Stimulated activated CD8-positive, alpha-beta memory T cell treated with anti-CD3 and anti-CD28 coated beads, Interleukin-12 subunit alpha, Interleukin-12 subunit beta, amount 100 ng/mL, for 4 hours (primary cell): Measurements from ENCODE around the gene RAB11FIP5.
"Not testable (repeated sequence)": the region's sequence is repeated elsewhere in the genome, so short reads cannot be mapped to it uniquely, and the experiment has no call there.

ENCODE experiments used
- DNase-seq: peaks from one replicate; pipeline ENCODE4 v3.0.0-alpha.2; 2020; ENCODE audit warnings: low read depth

Gene RAB11FIP5

DNA sequence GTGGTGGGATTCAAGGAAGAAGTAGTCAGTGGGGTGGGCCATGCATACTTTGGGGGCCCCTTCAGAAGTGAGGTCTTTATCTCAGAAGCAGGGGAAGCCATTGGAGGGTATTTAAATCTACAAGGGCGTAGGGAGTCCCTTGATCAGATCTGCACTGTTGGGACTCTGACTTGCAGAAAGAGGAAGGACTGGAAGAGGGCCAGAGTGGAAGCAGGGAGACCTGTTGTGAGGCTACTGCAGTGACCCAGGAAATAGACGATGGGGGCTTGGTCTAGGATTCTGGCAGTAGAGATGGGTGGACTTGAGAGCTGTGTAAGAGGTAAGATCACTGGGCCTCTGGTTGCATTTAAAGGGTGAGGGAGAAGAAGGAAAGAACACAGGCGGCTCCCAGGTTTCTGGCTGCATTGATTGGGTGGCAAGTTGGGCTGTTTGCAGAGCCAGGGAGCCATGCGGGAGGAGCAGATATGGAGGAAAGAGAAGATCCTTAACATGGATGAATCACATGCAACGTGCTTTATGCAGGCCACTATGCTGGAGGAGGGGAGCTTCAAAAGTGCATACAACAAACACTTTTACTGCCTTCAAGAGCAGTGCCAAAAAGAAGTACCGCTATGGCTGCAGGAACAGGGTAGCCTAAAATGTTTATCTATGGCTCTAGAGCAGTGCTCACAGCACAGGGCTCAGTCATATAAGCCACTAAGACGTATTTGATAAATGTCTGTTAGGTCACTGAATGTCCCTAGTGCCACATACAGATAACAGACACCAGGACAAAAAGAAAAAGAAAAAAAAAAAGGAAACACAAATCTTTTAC is 43.5 kb downstream of the RAB11FIP5 start:
- no peak for DNase-seq

GRCh38 chr2:73068147-73068546 is 44.6 kb downstream of the RAB11FIP5 start:
- DNase-seq: no peak

DNA sequence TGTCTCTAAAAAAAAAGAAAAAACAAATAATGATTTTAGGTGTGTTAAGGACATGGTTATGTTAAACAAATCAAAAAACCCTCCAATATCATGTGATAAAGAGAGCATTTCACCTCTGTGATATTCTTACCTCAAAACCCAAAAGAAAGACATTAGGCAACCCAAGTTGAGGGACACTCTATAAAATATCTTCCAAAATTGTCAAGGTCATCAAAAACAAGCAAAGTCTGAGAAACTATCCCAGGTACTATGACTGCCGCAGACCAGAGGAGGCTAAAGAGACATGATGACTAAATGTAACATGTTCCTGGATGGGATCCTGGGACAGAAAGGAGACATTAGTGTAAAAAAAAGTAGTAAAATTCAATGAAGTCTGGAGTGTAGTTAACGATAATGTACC is 45.7 kb downstream of the RAB11FIP5 start:
- DNase-seq: no peak

- DNase-seq: not testable (repeated sequence)
Observed at GRCh38 chr2:73065070-73065469, 47.7 kb downstream of the RAB11FIP5 start.

- no peak for DNase-seq
Observed at GRCh38 chr2:73063909-73064875, 48.6 kb downstream of the RAB11FIP5 start.

GRCh38 chr2:73063472-73063871 is 49.3 kb downstream of the RAB11FIP5 start:
- DNase-seq: no peak

DNA sequence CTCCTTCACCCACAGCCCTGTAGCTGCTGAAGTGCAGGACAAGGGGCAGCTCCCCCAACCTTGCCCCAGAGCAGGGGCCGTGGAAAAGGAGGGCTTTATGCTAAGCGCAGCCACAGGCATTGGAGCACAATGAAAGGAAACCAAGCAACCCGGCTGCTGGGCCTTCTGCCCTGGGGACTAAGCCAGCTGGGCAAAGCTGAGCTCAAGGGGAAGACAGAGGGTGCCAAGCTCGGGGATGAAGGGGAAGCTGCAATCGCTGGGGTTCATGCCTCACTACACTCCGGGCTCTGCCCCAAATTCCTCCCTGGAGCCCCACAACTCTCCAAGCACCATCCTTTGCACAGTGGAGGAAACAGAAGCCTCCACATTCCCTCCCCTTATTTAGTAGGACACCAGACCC is 53.6 kb downstream of the RAB11FIP5 start:
- no peak for DNase-seq

- DNase-seq: no peak
Observed at GRCh38 chr2:73054980-73055379, 57.8 kb downstream of the RAB11FIP5 start.

DNA sequence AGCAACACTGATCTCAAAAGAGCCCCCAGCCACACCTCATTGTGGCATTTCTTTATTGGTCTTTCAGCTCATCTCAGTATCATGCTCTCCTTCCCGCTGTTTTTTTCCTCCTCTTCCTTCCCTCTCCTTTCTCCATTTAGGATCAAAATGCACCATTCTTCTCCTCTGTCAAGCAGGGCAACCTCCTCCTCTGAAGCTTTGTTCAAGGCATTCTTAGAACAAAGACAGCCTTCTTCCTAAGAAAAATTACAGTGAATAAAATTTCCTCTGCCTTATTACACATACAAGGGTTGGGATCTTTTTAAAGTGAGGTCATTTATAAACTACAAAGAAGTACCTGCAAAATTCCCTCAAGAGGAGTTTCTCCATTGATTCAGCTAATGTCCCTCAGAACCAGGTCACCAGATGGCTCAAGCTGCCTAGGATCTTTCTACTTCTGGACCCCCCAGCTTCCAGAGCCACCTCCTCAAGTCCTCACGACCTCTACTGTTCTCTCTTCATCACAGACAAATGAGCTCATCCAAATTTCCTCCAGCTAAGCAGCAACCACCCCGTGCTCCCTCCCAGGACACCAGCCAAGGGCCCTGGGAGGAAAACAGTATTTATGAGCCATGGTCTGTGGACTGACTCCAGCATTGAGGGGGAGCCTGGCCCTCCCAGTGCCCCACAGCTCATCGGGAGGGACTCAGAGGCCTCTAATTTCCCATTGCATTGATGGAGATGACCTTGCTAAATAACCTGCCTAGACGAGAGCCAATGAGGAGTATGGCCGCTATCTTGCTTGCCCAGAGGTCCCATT is 59.2 kb downstream of the RAB11FIP5 start:
- DNase-seq: no peak

- no peak for DNase-seq
Observed at GRCh38 chr2:73050121-73050545, 62.6 kb downstream of the RAB11FIP5 start.

DNA sequence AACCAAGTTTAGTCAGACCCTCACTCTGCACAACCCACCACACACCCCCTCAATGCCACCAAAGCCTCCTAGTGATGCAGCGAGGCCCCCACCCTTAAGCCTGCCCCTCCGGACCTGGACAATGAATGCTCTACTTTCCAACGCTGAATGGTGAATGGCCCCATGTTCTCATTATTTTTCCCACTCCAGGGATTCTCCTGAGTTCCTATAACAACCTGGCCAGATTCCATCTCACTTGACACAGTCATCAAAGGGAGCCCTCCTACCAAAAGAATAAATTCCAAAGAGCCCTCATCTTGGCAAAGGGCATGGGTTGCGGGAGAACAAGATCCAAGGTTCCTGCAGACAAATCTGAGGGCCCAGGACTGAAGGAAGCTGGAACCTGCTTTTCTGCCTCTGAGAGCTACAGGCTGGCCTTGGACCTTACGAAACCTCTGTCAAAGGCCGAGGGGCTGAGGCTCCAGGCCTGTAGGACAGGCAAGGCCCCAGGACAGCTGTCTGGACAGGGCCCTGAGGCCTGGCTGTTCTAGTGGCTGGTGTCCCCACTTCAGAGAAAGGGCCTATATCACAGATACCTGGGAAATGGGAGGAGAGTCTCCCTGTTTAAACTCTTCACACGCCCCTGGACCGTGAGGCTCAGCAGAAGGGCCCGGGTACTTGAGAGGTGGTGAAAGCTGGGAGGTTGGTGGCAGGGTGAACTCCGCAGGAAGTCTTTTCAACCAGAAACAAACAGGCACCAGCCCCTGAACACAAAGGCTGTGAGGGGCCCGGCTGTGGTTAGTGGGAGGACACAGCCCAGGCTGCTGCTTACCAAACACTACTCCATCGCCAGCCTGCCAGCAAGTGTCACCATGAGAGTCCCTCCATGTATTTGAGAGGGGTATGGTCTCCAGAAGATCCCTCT is 68.6 kb downstream of the RAB11FIP5 start:
- DNase-seq: no peak

GRCh38 chr2:73043276-73043675 is 69.5 kb downstream of the RAB11FIP5 start:
- no peak for DNase-seq

- DNase-seq: no peak
Observed at GRCh38 chr2:73037947-73038585, 74.7 kb downstream of the RAB11FIP5 start.

DNA sequence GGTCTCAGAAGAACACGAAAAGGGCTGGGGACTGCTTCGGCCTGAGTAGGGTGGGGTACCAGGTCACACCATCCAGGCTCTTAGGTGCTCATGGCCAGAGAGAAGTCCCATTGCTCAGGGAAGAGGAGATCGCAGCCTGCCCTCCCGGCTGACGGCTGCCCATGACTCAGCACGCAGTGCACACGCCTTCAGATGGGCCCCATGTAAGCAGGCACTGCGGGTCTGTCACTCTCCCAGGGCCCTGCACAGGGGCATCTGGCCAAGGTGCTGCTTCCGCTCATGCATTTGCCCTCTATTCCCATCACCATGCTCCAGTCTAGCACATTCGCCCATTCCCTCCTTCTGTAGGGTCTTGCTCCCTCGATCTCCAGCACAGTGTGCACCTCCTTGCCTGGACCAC is 76.0 kb downstream of the RAB11FIP5 start:
- DNase-seq: no peak

DNA sequence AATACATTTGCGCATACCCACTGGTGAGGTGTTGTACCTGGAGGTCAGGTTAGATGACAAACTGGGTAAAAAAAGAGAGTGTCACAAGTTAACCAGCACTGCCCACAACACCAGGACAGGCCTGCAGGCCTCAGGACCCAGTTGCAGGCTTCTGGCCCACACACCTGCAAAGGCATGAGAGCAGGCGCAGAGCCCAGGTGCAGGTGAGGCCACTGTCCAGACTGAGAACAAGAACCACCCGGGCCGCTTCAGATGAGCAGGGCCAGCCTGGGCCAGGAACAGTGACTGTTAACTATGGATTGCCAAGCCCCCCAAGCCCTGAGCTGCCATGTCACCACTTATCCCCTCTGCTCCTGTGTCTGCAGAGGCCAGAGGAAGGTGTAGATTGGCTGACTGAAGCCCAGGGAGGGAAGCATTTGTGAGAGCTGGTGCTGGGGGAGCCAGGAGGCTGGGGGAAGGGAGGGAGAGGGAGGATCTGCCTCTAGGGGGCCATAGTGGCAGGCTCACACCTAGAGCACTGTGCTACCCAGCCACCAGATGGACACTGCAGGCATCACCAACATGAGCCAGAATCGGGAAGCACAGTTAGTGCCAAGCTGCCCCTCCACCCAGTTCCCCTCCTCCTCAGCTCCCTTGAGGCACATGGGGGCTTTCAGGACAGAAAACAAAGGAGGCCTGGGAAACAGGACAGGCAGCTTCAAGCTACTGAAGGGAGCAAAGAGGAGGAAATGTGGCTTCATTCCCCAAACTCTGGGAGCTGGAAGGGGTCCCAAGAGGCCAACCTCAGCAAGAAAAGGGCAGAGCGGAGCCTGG is 76.6 kb downstream of the RAB11FIP5 start:
- no peak for DNase-seq

- no peak for DNase-seq
Observed at GRCh38 chr2:73034661-73035375, 77.9 kb downstream of the RAB11FIP5 start.

DNA sequence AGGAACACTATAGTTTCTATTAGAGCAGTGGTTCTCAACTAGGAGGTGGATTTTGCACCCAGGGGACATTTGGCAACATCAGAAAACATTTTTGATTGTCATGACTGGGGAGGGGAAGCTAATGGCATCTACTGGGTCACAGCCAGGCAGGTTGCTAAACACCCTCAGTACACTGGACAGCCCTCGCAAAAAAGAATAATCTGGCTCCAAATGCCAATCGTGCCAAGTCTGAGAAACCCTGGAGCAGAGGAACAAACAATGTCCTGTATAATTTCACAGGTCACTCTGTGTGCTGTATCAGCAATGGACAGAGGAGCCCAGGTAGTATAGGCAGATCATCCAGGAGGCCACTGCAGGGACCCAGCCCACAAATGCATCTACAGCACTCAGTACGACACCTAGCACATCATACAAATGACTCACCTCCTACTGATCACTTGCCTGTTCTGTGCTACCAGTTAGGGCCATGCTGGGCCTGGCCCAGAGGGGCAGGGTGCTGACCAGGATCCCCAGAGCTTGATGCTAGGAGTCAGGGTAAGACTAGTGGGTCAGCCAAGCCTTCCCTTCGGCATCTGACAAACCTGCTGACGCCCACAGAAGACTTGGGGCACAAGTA is 78.9 kb downstream of the RAB11FIP5 start:
- no peak for DNase-seq

DNA sequence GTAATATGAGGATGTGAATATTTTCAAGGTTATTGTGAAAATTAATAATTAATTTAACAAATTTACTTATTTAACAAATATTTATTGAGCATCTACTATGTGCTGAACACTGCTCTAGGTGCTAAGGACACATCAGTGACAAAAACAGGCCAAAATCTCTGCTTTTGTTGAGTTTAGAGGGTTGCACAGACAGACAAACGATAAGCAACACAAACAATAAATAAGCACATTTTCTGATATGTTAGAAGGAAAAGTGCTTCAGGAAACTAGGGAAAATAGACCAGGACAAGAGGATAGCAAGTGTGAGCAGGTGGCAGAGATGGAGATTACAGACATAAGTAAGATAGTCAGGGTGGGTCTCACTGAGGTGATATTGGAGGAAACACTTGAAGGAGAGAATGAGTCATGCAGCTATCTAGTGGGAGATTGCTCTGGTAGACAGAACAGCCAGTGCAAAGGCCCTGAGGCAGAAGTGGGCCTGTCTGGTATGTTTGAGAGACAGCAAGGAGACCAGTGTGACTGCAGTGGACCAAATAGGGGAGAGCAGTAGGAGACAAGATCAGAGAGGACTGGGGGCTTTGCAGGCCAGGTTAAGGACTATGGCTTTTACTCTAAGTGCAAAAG is 79.5 kb downstream of the RAB11FIP5 start:
- no peak for DNase-seq
